Suprapubic skin (tissue), 4 donors: ENCODE data around the gene MFNG. TPM values are rescaled to one million over a fixed set of nuclear protein-coding genes. Genes with fewer than 3 reads are reported as not detected.

Experiments used
- DNase-seq, 2 donors: peaks; one replicate each; pipeline ENCODE4 v3.0.0-alpha.2; 2019; ENCODE audit warnings: low spot score in 2 of 2
- H3K27ac ChIP-seq: fragments of 200-600 bp; sonication (generic); one replicate; pipeline ENCODE4 v1.5.1; 2019
- H3K27me3 ChIP-seq: fragments of 200-600 bp; sonication (generic); one replicate; pipeline ENCODE4 v1.5.1; 2019
- H3K36me3 ChIP-seq: fragments of 200-600 bp; sonication (generic); one replicate; pipeline ENCODE4 v1.5.1; 2019
- H3K4me1 ChIP-seq: fragments of 200-600 bp; sonication (generic); one replicate; pipeline ENCODE4 v1.5.1; 2019
- H3K4me3 ChIP-seq: fragments of 200-600 bp; sonication (generic); one replicate; pipeline ENCODE4 v1.5.1; 2019; ENCODE audit warnings: mild to moderate bottlenecking
- H3K9me3 ChIP-seq: fragments of 200-600 bp; sonication (generic); one replicate; pipeline ENCODE4 v1.5.1; 2019
- EP300 ChIP-seq: sonication (generic); formaldehyde crosslinking; IDR thresholded peaks from one replicate; pipeline ENCODE4 v1.6.1; 2017; ENCODE audit warnings: antibody characterized with exemption
- POLR2A ChIP-seq, 2 donors: fragments of 450-650 bp; IDR thresholded peaks; one replicate each; pipeline ENCODE4 v1.6.1; 2017; ENCODE audit warnings: antibody characterized with exemption in 2 of 2, mild to moderate bottlenecking in 2 of 2, moderate library complexity in 2 of 2
- POLR2AphosphoS5 ChIP-seq, 3 donors: sonication (generic); formaldehyde crosslinking; IDR thresholded peaks; one replicate each; pipeline ENCODE4 v1.6.1; 2017; ENCODE audit warnings: antibody characterized with exemption in 3 of 3
- WGBS: methylation state at CpG from one replicate; pipeline ENCODE4 v1.1.5; 2018; 5-methylcytosine and 5-hydroxymethylcytosine counted together
- total RNA-seq, 4 donors: library from RNA; depleted of rRNA; stranded (reverse); fragments of >200 nt; gene quantifications; one replicate each; pipeline ENCODE4 v1.1.0, GENCODE V29; 2016
- TF ChIP-seq, protein P1 (sequence below), 2 donors: fragments of 200-600 bp in 1 of 2; fragments of 450-650 bp in 1 of 2; sonication (generic) in 1 of 2; IDR thresholded peaks; one replicate each; pipeline ENCODE4 v1.5.1; 2016 to 2019; ENCODE audit warnings: antibody characterized with exemption in 2 of 2, mild to moderate bottlenecking in 1 of 2, moderate library complexity in 1 of 2

Gene MFNG
- total RNA-seq, 4 donors from 2014 or later, result 3.5 to 8.6 (median 4.9) TPM

DNA sequence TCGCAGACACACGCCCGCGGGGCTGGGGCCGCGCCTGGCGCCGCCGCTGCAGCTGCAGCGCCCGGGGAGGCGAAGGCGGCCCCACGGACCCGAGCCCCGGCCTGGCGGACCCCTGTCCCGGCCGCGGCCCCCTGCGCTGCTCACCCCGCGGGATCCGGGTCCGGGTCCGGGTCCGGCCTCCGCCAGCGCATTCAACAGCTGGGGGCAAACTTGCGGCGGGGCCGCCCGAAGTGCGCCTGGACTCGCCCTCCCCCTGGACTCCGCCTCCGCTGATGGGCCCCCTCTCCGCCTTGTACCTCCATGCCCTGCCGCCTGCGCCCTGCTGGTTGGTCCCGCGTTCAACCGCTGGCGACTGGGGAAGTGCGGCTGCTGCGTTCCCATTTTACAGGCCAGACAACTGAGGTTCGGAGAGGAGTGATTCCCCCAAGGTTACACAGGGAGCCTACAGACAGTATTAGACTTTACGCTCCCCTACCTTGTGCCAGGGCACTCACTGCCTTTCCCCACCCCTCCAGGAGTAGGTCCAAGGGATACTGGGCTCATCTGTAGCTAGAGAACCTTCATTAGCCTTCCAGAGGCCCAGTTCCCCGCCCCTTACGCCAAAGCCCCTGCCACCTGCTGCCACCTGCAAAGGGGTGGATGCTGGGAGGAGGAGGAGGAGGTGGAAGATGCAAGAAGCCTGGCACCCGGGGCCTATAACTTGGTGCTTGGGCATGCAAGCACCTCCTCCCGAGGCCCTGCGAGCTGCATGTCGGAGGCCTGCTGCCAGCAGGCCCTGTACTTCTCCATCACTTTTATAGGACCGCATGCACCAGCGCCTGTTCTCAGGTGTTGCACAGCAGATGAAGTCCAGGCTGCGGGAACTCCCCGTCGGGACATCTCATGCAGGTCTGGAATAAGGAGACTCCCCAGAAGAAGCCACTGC lies 58.2 kb downstream of the MFNG start:
- H3K27ac ChIP-seq, result no peak overlapping the region
- peaks cover 99% of the 10 kb centered on the region for H3K27me3 ChIP-seq
- no peak for TF ChIP-seq POLR2AphosphoS5 (IDR thresholded peaks at IDR 0.05)
- no peak for TF ChIP-seq POLR2A (IDR thresholded peaks at IDR 0.05)
- TF ChIP-seq, protein P1, sequence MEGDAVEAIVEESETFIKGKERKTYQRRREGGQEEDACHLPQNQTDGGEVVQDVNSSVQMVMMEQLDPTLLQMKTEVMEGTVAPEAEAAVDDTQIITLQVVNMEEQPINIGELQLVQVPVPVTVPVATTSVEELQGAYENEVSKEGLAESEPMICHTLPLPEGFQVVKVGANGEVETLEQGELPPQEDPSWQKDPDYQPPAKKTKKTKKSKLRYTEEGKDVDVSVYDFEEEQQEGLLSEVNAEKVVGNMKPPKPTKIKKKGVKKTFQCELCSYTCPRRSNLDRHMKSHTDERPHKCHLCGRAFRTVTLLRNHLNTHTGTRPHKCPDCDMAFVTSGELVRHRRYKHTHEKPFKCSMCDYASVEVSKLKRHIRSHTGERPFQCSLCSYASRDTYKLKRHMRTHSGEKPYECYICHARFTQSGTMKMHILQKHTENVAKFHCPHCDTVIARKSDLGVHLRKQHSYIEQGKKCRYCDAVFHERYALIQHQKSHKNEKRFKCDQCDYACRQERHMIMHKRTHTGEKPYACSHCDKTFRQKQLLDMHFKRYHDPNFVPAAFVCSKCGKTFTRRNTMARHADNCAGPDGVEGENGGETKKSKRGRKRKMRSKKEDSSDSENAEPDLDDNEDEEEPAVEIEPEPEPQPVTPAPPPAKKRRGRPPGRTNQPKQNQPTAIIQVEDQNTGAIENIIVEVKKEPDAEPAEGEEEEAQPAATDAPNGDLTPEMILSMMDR (IDR thresholded peaks at IDR 0.05), result no peak
- TF ChIP-seq EP300, result no peak
- DNase-seq, result no peak
- 43% methylated on average over 7 of the region's 59 CpGs for WGBS
- no peaks in the 10 kb centered on the region for H3K9me3 ChIP-seq
- peaks cover 21% of the 10 kb centered on the region for H3K4me1 ChIP-seq
- no peaks in the 10 kb centered on the region for H3K36me3 ChIP-seq
- peak overlapping the region; percentile 52 for H3K4me3 ChIP-seq

DNA sequence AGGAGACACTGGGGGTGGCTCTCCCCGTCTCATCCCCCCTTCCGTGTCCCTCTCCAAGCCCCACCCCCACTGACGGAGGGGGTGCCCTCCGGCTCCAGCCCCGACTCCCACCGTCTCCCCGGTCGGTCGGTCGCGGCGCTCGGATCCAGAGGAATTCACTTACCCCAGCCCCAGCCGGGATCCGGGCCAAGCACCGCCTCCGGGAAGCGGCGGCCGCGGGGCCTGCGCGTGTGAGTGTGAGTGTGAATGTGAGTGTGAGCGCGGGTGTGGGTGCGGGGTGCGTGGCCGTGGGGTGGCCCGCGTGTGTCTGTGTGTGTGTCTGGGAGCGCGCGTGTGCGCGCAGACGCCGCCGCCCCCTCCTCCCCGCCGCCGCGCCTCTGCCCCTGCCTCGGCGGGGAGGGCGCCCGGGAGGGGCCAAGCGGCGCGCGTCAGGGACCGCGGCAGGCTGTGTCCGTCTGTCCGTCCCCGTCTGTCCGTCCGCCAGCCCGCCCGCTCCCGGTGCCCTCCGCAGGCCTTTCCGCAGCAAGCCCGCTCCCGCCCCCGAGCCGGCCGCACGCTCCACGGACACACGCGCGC lies 59.0 kb downstream of the MFNG start, which contains the start of gene ELFN2:
Gene ELFN2, minus strand, starts transcription at position 345 of the 576 bp plus-strand sequence. CDS start 51,945 bp downstream, outside the sequence.
- Histone ChIP-seq H3K4me3 (peak within 1 kb of the TSS; percentile 52), H3K27me3 (peaks cover 99% of the 10 kb centered on the region), H3K27ac (no peak within 1 kb of the TSS), H3K9me3 (no peaks in the 10 kb centered on the region), H3K4me1 (peaks cover 21% of the 10 kb centered on the region), H3K36me3 (no peaks in the 10 kb centered on the region)
- WGBS, result no CpG with 5 or more reads among the region's 72 CpGs
- DNase-seq, result no peak
- TF ChIP-seq, protein P1 (IDR thresholded peaks at IDR 0.05), result no peak
- TF ChIP-seq POLR2A (IDR thresholded peaks at IDR 0.05) (no peak), EP300 (no peak), POLR2AphosphoS5 (IDR thresholded peaks at IDR 0.05) (no peak)

DNA sequence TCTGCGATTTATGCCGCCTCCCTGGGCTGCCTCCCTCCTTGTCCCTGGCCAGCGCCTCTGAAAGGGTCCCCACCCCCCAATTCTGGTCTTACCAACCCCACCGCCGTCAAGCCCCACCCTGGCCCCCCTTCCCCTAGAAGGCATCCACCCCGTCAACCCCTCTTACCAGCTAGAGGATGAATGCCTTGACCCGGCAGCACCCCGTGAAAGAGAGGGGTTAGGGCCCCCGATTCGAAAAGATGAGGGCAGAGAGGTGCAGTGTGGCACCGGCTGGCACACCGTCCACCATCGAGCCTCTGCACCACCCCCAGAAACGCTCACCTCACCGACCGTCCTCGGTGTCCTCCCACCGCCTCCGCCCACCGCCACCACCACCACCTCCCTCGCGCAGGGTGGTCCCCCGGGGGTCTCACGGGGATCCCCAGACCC lies 59.5 kb downstream of the MFNG start:
- H3K4me1 ChIP-seq, result peaks cover 21% of the 10 kb centered on the region
- DNase-seq, result no peak
- no peaks in the 10 kb centered on the region for H3K9me3 ChIP-seq
- TF ChIP-seq EP300 (no peak), POLR2A (IDR thresholded peaks at IDR 0.05) (no peak), POLR2AphosphoS5 (IDR thresholded peaks at IDR 0.05) (no peak)
- TF ChIP-seq, protein P1 (IDR thresholded peaks at IDR 0.05), result no peak
- no peaks in the 10 kb centered on the region for H3K36me3 ChIP-seq
- no peak overlapping the region for H3K27ac ChIP-seq
- peaks cover 98% of the 10 kb centered on the region for H3K27me3 ChIP-seq
- H3K4me3 ChIP-seq, result peak overlapping the region; percentile 52
- 2% methylated on average over 16 of the region's 24 CpGs for WGBS

DNA sequence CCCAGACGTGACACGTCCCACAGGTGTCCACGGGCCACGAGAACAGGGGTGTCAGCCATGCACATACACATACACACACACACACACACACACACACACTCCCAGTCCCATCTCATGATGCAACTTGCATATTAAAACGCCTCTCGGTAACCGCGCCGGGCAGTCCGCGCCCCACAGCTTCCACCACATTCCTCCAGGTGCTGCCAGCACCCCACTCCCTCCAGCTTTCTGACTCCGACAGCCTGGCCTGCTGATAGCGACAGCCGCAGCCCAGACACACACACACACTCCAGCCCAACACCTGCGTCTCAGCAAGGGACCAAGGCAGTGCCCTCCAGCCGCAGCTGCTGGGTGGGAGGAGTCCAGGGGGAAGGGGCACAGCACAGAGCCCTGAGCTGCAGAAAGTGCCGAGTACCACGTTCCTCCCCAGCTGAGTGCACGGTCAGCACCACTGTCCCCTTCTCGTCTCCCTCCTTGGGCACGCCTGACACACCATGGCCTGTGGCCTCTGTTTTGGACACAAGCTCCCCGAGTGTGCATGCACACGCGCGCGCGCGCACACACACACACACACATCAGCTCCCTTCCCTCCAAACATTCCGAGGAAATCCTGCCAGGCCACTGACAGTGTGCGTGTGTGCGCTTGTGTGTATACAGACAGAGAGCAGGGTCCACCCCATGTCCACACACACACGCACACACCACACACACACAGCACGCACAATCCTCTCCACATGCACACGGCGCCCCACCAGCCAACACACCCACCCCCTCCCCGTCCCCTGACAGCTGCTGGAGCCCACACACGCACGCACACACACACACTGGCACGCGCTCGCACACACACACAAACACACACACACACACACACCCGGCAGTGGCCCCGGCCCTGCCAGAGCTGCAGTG lies 60.1 kb downstream of the MFNG start:
- H3K36me3 ChIP-seq, result no peaks in the 10 kb centered on the region
- H3K27ac ChIP-seq, result no peak overlapping the region
- H3K27me3 ChIP-seq, result peaks cover 98% of the 10 kb centered on the region
- H3K4me3 ChIP-seq, result peak overlapping the region; percentile 52
- H3K4me1 ChIP-seq, result peaks cover 24% of the 10 kb centered on the region
- TF ChIP-seq, protein P1 (IDR thresholded peaks at IDR 0.05), result no peak
- no peak for TF ChIP-seq POLR2AphosphoS5 (IDR thresholded peaks at IDR 0.05)
- TF ChIP-seq POLR2A (IDR thresholded peaks at IDR 0.05), result no peak
- TF ChIP-seq EP300, result no peak
- WGBS, result 24% methylated on average over 19 of the region's 43 CpGs
- no peaks in the 10 kb centered on the region for H3K9me3 ChIP-seq
- no peak for DNase-seq
